GM23248 (cell line): Measurements from ENCODE around the gene CNTN3.

Source experiments
- EZH2 ChIP-seq: fragments of 200-600 bp; sonication (generic); IDR thresholded peaks from 2 replicates; pipeline ENCODE4 v1.6.1; 2018; ENCODE audit warnings: antibody characterized with exemption, mild to moderate bottlenecking; ENCODE audit not compliant: insufficient read depth, poor library complexity, severe bottlenecking
- EZH2phosphoT487 ChIP-seq: fragments of 200-600 bp; sonication (generic); IDR thresholded peaks from 2 replicates; pipeline ENCODE4 v1.6.1; 2018; ENCODE audit warnings: antibody characterized with exemption, moderate library complexity, mild to moderate bottlenecking, low read depth; ENCODE audit not compliant: insufficient read depth

DNA sequence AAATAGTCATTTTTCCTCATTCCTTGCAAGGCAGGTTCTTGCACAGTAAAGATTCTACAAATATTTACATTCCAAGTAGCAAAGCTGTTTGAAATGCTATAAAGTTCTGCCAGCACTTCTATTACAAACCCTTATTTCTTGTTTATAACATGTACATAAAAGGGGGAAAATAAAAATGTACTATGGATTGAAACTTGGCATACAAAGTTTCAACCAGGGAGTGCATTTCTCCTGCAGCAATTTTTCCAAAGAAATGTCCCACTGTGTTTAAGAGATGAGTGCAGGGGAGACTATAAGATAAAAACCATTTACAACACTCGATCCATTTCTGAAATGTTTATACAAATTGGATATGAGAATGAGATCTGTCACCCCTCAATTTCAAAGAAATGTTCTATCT lies 3.3 kb downstream of the CNTN3 start:
- TF ChIP-seq EZH2 (no peak), EZH2phosphoT487 (no peak)
